ENCODE results near the gene PRSS2.

Gene PRSS2

GRCh38 chr7:142784716-142785115 lies 13.9 kb downstream of the PRSS2 start:
- Histone ChIP-seq H3K27me3 (ENCODE audit: insufficient read depth, poor library complexity, severe bottlenecking) (no peaks in the 10 kb centered on the region), H3K4me3 (replicated peaks; ENCODE audit: insufficient read depth, low read length) (no peak overlapping the region), H3K27ac (replicated peaks) (no peak overlapping the region)
- DNase-seq (ENCODE audit: low read depth in 1 of 2, low spot score in 1 of 2): no peak
- no peak for TF ChIP-seq REST (IDR thresholded peaks at IDR 0.05; ENCODE audit: insufficient replicate concordance, low read depth)
- no peak for TF ChIP-seq SPI1 (IDR thresholded peaks at IDR 0.05; ENCODE audit: borderline replicate concordance, low read depth)
- TF ChIP-seq POLR2AphosphoS5 (IDR thresholded peaks at IDR 0.05; ENCODE audit: low read depth): no peak
- TF ChIP-seq GABPA (IDR thresholded peaks at IDR 0.05; ENCODE audit: low read depth): no peak

- H3K4me3 ChIP-seq (replicated peaks; ENCODE audit: insufficient read depth, low read length): no peak overlapping the region
- H3K27me3 ChIP-seq (ENCODE audit: insufficient read depth, poor library complexity, severe bottlenecking): no peaks in the 10 kb centered on the region
- no peak for TF ChIP-seq GABPA (IDR thresholded peaks at IDR 0.05; ENCODE audit: low read depth)
- TF ChIP-seq POLR2AphosphoS5 (IDR thresholded peaks at IDR 0.05; ENCODE audit: low read depth): no peak
- TF ChIP-seq CTCF (IDR thresholded peaks at IDR 0.05; ENCODE audit: insufficient read depth, low read length): no peak
- TF ChIP-seq SPI1 (IDR thresholded peaks at IDR 0.05; ENCODE audit: borderline replicate concordance, low read depth): no peak
- TF ChIP-seq REST (IDR thresholded peaks at IDR 0.05; ENCODE audit: insufficient replicate concordance, low read depth): no peak
- DNase-seq (ENCODE audit: low read depth in 1 of 2, low spot score in 1 of 2): no peak
- H3K27ac ChIP-seq (replicated peaks): no peak overlapping the region
These were observed 15.1 kb downstream of the PRSS2 start for GRCh38 chr7:142785841-142786250.

- Histone ChIP-seq H3K4me3 (replicated peaks; ENCODE audit: insufficient read depth, low read length) (no peak overlapping the region), H3K27ac (replicated peaks) (no peak overlapping the region), H3K27me3 (ENCODE audit: insufficient read depth, poor library complexity, severe bottlenecking) (no peaks in the 10 kb centered on the region)
- TF ChIP-seq REST (IDR thresholded peaks at IDR 0.05; ENCODE audit: insufficient replicate concordance, low read depth): no peak
- no peak for TF ChIP-seq GABPA (IDR thresholded peaks at IDR 0.05; ENCODE audit: low read depth)
- no peak for TF ChIP-seq CTCF (IDR thresholded peaks at IDR 0.05; ENCODE audit: insufficient read depth, low read length)
- no peak for TF ChIP-seq SPI1 (IDR thresholded peaks at IDR 0.05; ENCODE audit: borderline replicate concordance, low read depth)
- TF ChIP-seq POLR2AphosphoS5 (IDR thresholded peaks at IDR 0.05; ENCODE audit: low read depth): no peak
- no peak for DNase-seq (ENCODE audit: low read depth in 1 of 2, low spot score in 1 of 2)
These were observed 16.4 kb downstream of the PRSS2 start for GRCh38 chr7:142787034-142787768.
